ENCODE results near the gene GBP1.
"Not testable (repeated sequence)": the region's sequence is repeated elsewhere in the genome, so short reads cannot be mapped to it uniquely, and the experiment has no call there.

GBP1 gene

DNA sequence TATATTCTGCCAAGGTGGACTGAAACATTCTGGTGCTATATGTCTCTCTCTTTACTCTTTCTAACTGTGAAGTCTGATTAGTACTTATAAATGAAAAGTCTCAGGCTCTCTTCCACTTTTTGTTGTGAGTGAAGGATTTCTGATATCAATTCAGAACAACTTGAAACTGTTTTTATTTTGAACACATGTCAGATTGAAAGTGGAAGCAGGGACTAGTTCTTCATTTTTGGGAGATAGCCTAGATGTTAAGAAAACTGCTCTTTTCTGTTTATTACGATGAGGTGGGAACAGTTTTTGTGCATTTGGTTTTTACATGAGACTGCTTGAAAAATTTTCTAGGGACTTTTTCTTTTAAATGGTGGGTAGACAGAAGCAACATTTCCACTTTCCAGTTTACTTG, 27.8 kb downstream of the GBP1 start:
- no peak for TF ChIP-seq CTCF (conservative IDR thresholded peaks at IDR 0.05; ENCODE audit: control insufficient read depth, insufficient read depth, low read depth, low read length)
- no peak overlapping the region for H3K4me3 ChIP-seq (ENCODE audit: control insufficient read depth, low read depth, low read length)
- DNase-seq (ENCODE audit: low read depth), result no peak

GRCh38 chr1:89035080-89035479, 29.9 kb downstream of the GBP1 start:
- no peak for DNase-seq (ENCODE audit: low read depth)
- no peak for TF ChIP-seq CTCF (conservative IDR thresholded peaks at IDR 0.05; ENCODE audit: control insufficient read depth, insufficient read depth, low read depth, low read length)
- H3K4me3 ChIP-seq (ENCODE audit: control insufficient read depth, low read depth, low read length), result no peak overlapping the region

GRCh38 chr1:89034004-89034403, 31.0 kb downstream of the GBP1 start:
- H3K4me3 ChIP-seq (ENCODE audit: control insufficient read depth, low read depth, low read length); DNase-seq (ENCODE audit: low read depth): not testable (repeated sequence)

GRCh38 chr1:89029051-89029450, 36.0 kb downstream of the GBP1 start:
- not testable (repeated sequence) for DNase-seq (ENCODE audit: low read depth); H3K4me3 ChIP-seq (ENCODE audit: control insufficient read depth, low read depth, low read length)

GRCh38 chr1:89025928-89026327, 39.1 kb downstream of the GBP1 start:
- DNase-seq (ENCODE audit: low read depth), result no peak
- H3K4me3 ChIP-seq (ENCODE audit: control insufficient read depth, low read depth, low read length), result no peak overlapping the region
- TF ChIP-seq CTCF (conservative IDR thresholded peaks at IDR 0.05; ENCODE audit: control insufficient read depth, insufficient read depth, low read depth, low read length), result no peak

- TF ChIP-seq CTCF (conservative IDR thresholded peaks at IDR 0.05; ENCODE audit: control insufficient read depth, insufficient read depth, low read depth, low read length), result no peak
- H3K4me3 ChIP-seq (ENCODE audit: control insufficient read depth, low read depth, low read length), result peak overlapping the region; percentile 90
- no peak for DNase-seq (ENCODE audit: low read depth)
Measured at GRCh38 chr1:89023026-89023425, 42.0 kb downstream of the GBP1 start.

GRCh38 chr1:89022167-89022959, 42.6 kb downstream of the GBP1 start, which contains the start of gene GBP3:
Gene GBP3, minus strand, starts transcription at chr1:89022866. Its CDS starts 2,145 bp downstream, at chr1:89020721.
- peak; percentile 72 for DNase-seq (ENCODE audit: low read depth)
- peak within 1 kb of the TSS; percentile 90 for H3K4me3 ChIP-seq (ENCODE audit: control insufficient read depth, low read depth, low read length)
- no peak for TF ChIP-seq CTCF (conservative IDR thresholded peaks at IDR 0.05; ENCODE audit: control insufficient read depth, insufficient read depth, low read depth, low read length)

DNA sequence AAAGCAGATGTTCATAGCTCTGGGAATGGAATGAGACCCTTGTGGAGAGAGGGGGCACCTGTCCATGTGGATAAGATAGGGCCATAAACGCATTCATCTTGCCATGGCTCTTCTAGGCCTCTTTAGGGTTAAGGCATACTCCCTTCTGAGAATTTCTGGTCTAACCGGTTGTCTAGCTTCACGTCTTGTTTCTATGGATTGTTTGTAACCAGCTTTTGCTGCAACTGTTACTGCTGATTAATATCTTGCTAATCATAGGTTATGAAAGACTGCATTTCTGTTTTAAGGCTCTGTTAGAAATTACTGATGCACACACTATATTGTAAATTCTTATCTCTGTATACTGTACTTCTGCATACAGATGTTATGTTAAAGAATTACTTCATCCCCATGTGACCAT, 46.7 kb downstream of the GBP1 start:
- not testable (repeated sequence) for H3K4me3 ChIP-seq (ENCODE audit: control insufficient read depth, low read depth, low read length); DNase-seq (ENCODE audit: low read depth)

All from fibroblast of mammary gland (primary cell).